K562 (cell line): ENCODE results near the gene FARP2. TPM values are rescaled to one million over a fixed set of nuclear protein-coding genes. Genes with fewer than 3 reads are reported as not detected.

Experiments used
- ATF1 ChIP-seq, 2 experiments: fragments of 450-650 bp in 1 of 2; IDR thresholded peaks; 2 replicates each; pipeline ENCODE4 v1.6.1; 2016; ENCODE audit warnings: missing compliant biosample characterization in 1 of 2, missing genetic modification characterization in 1 of 2
- BCLAF1 ChIP-seq, 2 experiments: fragments of 450-650 bp in 1 of 2; IDR thresholded peaks; 2 replicates each; pipeline ENCODE4 v1.6.1; 2011 to 2017; ENCODE audit warnings: low read depth in 2 of 2, antibody characterized with exemption in 1 of 2, borderline replicate concordance in 1 of 2, low read length in 1 of 2, mild to moderate bottlenecking in 1 of 2, mixed read lengths in 1 of 2; ENCODE audit not compliant: control insufficient read depth in 1 of 2
- C11orf30 ChIP-seq: fragments of 450-650 bp; IDR thresholded peaks from 2 replicates; pipeline ENCODE4 v1.6.1; 2016; ENCODE audit warnings: low read depth, mild to moderate bottlenecking
- HLTF ChIP-seq: fragments of 450-650 bp; IDR thresholded peaks from 2 replicates; pipeline ENCODE4 v1.6.1; 2016
- HMG20A ChIP-seq: fragments of 450-650 bp; formaldehyde crosslinking; conservative IDR thresholded peaks from 2 replicates; pipeline ENCODE4 v1.4.0; 2020; ENCODE audit warnings: mild to moderate bottlenecking, mixed read lengths
- HMGXB4 ChIP-seq: sonication (generic); formaldehyde crosslinking; IDR thresholded peaks from 2 replicates; pipeline ENCODE4 v1.8.1; 2023; ENCODE audit warnings: mild to moderate bottlenecking, missing genetic modification reagents
- KDM4B ChIP-seq, 2 experiments: fragments of 450-650 bp in 1 of 2; sonication (generic) in 1 of 2; IDR thresholded peaks; 2 replicates each; pipeline ENCODE4 v1.6.1; 2016 to 2017; ENCODE audit warnings: borderline replicate concordance in 2 of 2, antibody characterized with exemption in 1 of 2, low read depth in 1 of 2, mild to moderate bottlenecking in 1 of 2
- KLF1 ChIP-seq: fragments of 450-650 bp; IDR thresholded peaks from 2 replicates; pipeline ENCODE4 v1.6.1; 2016; ENCODE audit warnings: missing genetic modification characterization, missing compliant biosample characterization
- NCOA1 ChIP-seq: fragments of 450-650 bp; IDR thresholded peaks from 2 replicates; pipeline ENCODE4 v1.6.1; 2016; ENCODE audit warnings: low read depth
- NFRKB ChIP-seq: fragments of 450-650 bp; IDR thresholded peaks from 2 replicates; pipeline ENCODE4 v1.6.1; 2016; ENCODE audit warnings: low read depth
- NR2C2 ChIP-seq, 2 experiments: fragments of 200-800 bp in 1 of 2; sonication (Bioruptor generic) in 1 of 2; sonication (generic) in 1 of 2; formaldehyde crosslinking in 1 of 2; IDR thresholded peaks; 2 replicates each; pipeline versions ENCODE4 v1.6.1 to v1.8.0; 2016 to 2022; ENCODE audit warnings: mild to moderate bottlenecking in 1 of 2, missing compliant biosample characterization in 1 of 2, missing genetic modification characterization in 1 of 2, missing genetic modification reagents in 1 of 2
- NR2F6 ChIP-seq: fragments of 450-650 bp; formaldehyde crosslinking; IDR thresholded peaks from 2 replicates; pipeline ENCODE4 v1.4.0; 2020; ENCODE audit warnings: mild to moderate bottlenecking
- PML ChIP-seq: IDR thresholded peaks from 2 replicates; pipeline ENCODE4 v1.6.1; 2012; ENCODE audit warnings: low read length, inconsistent platforms
- RBM22 ChIP-seq: fragments of 200-400 bp; formaldehyde crosslinking; IDR thresholded peaks from 2 replicates; pipeline ENCODE4 v1.6.1; 2018; ENCODE audit warnings: low read length, low read depth; ENCODE audit not compliant: poor library complexity, severe bottlenecking
- polyA plus RNA-seq, 8 experiments: library from polyadenylated mRNA; depleted of rRNA in 4 of 8; stranded (reverse) in 5 of 8; unstranded in 3 of 8; fragments of >200 nt; fragmentation: Nextera tagmentation in 2 of 8; fragmentation: Illumina TruSeq in 1 of 8; extraction: Ambion mirVana in 2 of 8; extraction: Trizol in 1 of 8; gene quantifications; 2 replicates each; pipeline versions ENCODE4 v1.2.1 to v1.2.3, GENCODE V29; 2011 to 2014; ENCODE audit warnings: inconsistent platforms in 1 of 8, missing spikeins in 1 of 8
- total RNA-seq, 7 experiments: library from RNA; depleted of rRNA in 6 of 7; stranded (reverse); fragments of >200 nt in 6 of 7; fragmentation: Illumina TruSeq in 2 of 7; extraction: Trizol in 2 of 7; gene quantifications; 2 replicates each; pipeline versions ENCODE4 v1.2.1 to v1.2.3, GENCODE V29; 2011 to 2021; ENCODE audit warnings: low replicate concordance in 1 of 7
- TF ChIP-seq, protein P1 (sequence below): fragments of 450-650 bp; IDR thresholded peaks from 2 replicates; pipeline ENCODE4 v1.6.1; 2017; ENCODE audit warnings: antibody characterized with exemption, mild to moderate bottlenecking
- TF ChIP-seq, protein P2 (sequence below): sonication (generic); formaldehyde crosslinking; IDR thresholded peaks from 2 replicates; pipeline ENCODE4 v1.8.1; 2022; ENCODE audit warnings: missing genetic modification reagents

Gene FARP2
- total and polyA plus RNA-seq, 9 of the 15 experiments (the other 6 are each of a cell fraction or from before 2014, with no cell fraction given) = 4.1 to 38.1 (median 21.1) TPM

- TF ChIP-seq, protein P1, sequence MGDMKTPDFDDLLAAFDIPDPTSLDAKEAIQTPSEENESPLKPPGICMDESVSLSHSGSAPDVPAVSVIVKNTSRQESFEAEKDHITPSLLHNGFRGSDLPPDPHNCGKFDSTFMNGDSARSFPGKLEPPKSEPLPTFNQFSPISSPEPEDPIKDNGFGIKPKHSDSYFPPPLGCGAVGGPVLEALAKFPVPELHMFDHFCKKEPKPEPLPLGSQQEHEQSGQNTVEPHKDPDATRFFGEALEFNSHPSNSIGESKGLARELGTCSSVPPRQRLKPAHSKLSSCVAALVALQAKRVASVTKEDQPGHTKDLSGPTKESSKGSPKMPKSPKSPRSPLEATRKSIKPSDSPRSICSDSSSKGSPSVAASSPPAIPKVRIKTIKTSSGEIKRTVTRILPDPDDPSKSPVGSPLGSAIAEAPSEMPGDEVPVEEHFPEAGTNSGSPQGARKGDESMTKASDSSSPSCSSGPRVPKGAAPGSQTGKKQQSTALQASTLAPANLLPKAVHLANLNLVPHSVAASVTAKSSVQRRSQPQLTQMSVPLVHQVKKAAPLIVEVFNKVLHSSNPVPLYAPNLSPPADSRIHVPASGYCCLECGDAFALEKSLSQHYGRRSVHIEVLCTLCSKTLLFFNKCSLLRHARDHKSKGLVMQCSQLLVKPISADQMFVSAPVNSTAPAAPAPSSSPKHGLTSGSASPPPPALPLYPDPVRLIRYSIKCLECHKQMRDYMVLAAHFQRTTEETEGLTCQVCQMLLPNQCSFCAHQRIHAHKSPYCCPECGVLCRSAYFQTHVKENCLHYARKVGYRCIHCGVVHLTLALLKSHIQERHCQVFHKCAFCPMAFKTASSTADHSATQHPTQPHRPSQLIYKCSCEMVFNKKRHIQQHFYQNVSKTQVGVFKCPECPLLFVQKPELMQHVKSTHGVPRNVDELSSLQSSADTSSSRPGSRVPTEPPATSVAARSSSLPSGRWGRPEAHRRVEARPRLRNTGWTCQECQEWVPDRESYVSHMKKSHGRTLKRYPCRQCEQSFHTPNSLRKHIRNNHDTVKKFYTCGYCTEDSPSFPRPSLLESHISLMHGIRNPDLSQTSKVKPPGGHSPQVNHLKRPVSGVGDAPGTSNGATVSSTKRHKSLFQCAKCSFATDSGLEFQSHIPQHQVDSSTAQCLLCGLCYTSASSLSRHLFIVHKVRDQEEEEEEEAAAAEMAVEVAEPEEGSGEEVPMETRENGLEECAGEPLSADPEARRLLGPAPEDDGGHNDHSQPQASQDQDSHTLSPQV = no peak
- TF ChIP-seq KLF1 (tag) (no peak), HMG20A (no peak), ATF1 (CRISPR knock-in tag; IDR thresholded peaks at IDR 0.05) (peak; percentile 35; the same call in 1 of the 2 replicates), ATF1 (tag; IDR thresholded peaks at IDR 0.05) (peak; percentile 81), RBM22 (no peak), NR2C2 (CRISPR knock-in tag; IDR thresholded peaks at IDR 0.05) (peak; percentile 77), NR2C2 (tag; IDR thresholded peaks at IDR 0.05) (peak; percentile 95), KDM4B (IDR thresholded peaks at IDR 0.05; ENCODE audit: borderline replicate concordance in 2 of 2, low read depth in 1 of 2) (no peak; a peak in 1 of 4 replicates), NCOA1 (peak; percentile 62), HLTF (no peak; the same call in 1 of the 2 replicates), NFRKB (peak; percentile 98), PML (peak; percentile 70), HMGXB4 (CRISPR knock-in tag) (0 out of 2 replicates have a peak, but pooled peaks have one; percentile 17), C11orf30 (peak; percentile 56), NR2F6 (no peak), BCLAF1 (IDR thresholded peaks at IDR 0.05; ENCODE audit: borderline replicate concordance in 1 of 2, control insufficient read depth in 1 of 2, low read depth in 2 of 2, low read length in 1 of 2) (no peak; a peak in 1 of 4 replicates)
- TF ChIP-seq, protein P2, sequence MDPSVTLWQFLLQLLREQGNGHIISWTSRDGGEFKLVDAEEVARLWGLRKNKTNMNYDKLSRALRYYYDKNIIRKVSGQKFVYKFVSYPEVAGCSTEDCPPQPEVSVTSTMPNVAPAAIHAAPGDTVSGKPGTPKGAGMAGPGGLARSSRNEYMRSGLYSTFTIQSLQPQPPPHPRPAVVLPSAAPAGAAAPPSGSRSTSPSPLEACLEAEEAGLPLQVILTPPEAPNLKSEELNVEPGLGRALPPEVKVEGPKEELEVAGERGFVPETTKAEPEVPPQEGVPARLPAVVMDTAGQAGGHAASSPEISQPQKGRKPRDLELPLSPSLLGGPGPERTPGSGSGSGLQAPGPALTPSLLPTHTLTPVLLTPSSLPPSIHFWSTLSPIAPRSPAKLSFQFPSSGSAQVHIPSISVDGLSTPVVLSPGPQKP (CRISPR knock-in tag) = no peak
Measured at GRCh38 chr2:241315093-241315878, 40.8 kb upstream of the FARP2 start, which contains the start of gene HDLBP (continued).
